HepG2 (cell line): ENCODE measurements around the gene IRF2BPL. TPM values are rescaled to one million over a fixed set of nuclear protein-coding genes. Genes with fewer than 3 reads are reported as not detected.
A peak's percentile ranks its signal among the peaks of the same experiment; 100 is the strongest.

Experiments used
- ATF7-NPFF ChIP-seq: sonication (generic); formaldehyde crosslinking; IDR thresholded peaks from 2 replicates; pipeline ENCODE4 v1.8.1; 2023; ENCODE audit warnings: mild to moderate bottlenecking, low read depth, missing genetic modification reagents, moderate library complexity
- BRF2 ChIP-seq: sonication (generic); formaldehyde crosslinking; IDR thresholded peaks from 2 replicates; pipeline ENCODE4 v1.8.1; 2022; ENCODE audit warnings: mild to moderate bottlenecking, missing genetic modification reagents
- CBFB ChIP-seq: sonication (generic); formaldehyde crosslinking; IDR thresholded peaks from 2 replicates; pipeline ENCODE4 v1.4.0; 2020; ENCODE audit warnings: missing genetic modification reagents
- CREM ChIP-seq, 2 experiments: sonication (generic) in 1 of 2; formaldehyde crosslinking in 1 of 2; IDR thresholded peaks; 2 replicates each; pipeline versions ENCODE4 v1.4.0 to v1.6.1; 2016 to 2020; ENCODE audit warnings: antibody characterized with exemption in 1 of 2, mild to moderate bottlenecking in 1 of 2, missing genetic modification reagents in 1 of 2
- DMTF1 ChIP-seq: sonication (generic); formaldehyde crosslinking; IDR thresholded peaks from 2 replicates; pipeline ENCODE4 v1.4.0; 2020; ENCODE audit warnings: mild to moderate bottlenecking, missing genetic modification reagents
- KAT2B ChIP-seq: fragments of 150-350 bp; IDR thresholded peaks from 2 replicates; pipeline ENCODE4 v1.6.1; 2014; ENCODE audit warnings: low read depth, low read length, borderline replicate concordance
- MIXL1 ChIP-seq: IDR thresholded peaks from 2 replicates; pipeline ENCODE4 v1.6.1; 2016
- NR1H2 ChIP-seq: sonication (generic); formaldehyde crosslinking; IDR thresholded peaks from 2 replicates; pipeline ENCODE4 v1.8.1; 2022; ENCODE audit warnings: low read depth, missing genetic modification reagents, borderline replicate concordance
- SMC3 ChIP-seq: IDR thresholded peaks from 2 replicates; pipeline ENCODE4 v1.6.1; 2011; ENCODE audit warnings: low read length, improper control_type of control experiment
- ZNF207 ChIP-seq: fragments of 450-650 bp; IDR thresholded peaks from 2 replicates; pipeline ENCODE4 v1.6.1; 2016; ENCODE audit warnings: antibody characterized with exemption, borderline replicate concordance
- ZNF225 ChIP-seq: sonication (generic); formaldehyde crosslinking; IDR thresholded peaks from 2 replicates; pipeline ENCODE4 v1.4.0; 2020; ENCODE audit warnings: mild to moderate bottlenecking, missing genetic modification reagents
- ZNF318 ChIP-seq: sonication (generic); formaldehyde crosslinking; IDR thresholded peaks from 2 replicates; pipeline ENCODE4 v1.4.0; 2020; ENCODE audit warnings: mild to moderate bottlenecking, missing genetic modification reagents
- ZNF747 ChIP-seq: sonication (generic); formaldehyde crosslinking; IDR thresholded peaks from 2 replicates; pipeline ENCODE4 v1.8.1; 2023; ENCODE audit warnings: missing genetic modification reagents, mild to moderate bottlenecking, borderline replicate concordance
- ZXDC ChIP-seq: sonication (generic); formaldehyde crosslinking; IDR thresholded peaks from 2 replicates; pipeline ENCODE4 v1.5.0; 2020; ENCODE audit warnings: mild to moderate bottlenecking, missing genetic modification reagents
- polyA plus RNA-seq, 8 experiments: library from polyadenylated mRNA; depleted of rRNA in 3 of 8; stranded (reverse) in 7 of 8; unstranded in 1 of 8; fragments of >200 nt; fragmentation: Illumina TruSeq in 4 of 8; extraction: Trizol in 4 of 8; gene quantifications; 2 replicates each; pipeline versions ENCODE4 v1.2.1 to v1.2.3, GENCODE V29; 2011 to 2016; ENCODE audit warnings: low read depth in 4 of 8, missing spikeins in 1 of 8, mixed read lengths in 1 of 8; ENCODE audit not compliant: insufficient read depth in 1 of 8
- total RNA-seq, 5 experiments: library from RNA; depleted of rRNA; stranded (reverse); fragments of >200 nt; fragmentation: Illumina TruSeq; extraction: Trizol; gene quantifications; 2 replicates each; pipeline ENCODE4 v1.2.3, GENCODE V29; 2016; ENCODE audit warnings: low read depth in 1 of 5

Gene IRF2BPL
- total and polyA plus RNA-seq, 2 of the 13 experiments (the other 11 are each of a cell fraction or from before 2014, with no cell fraction given), result 6.6 to 8.4 TPM

- no peak for TF ChIP-seq ZNF318 (CRISPR knock-in tag)
- no peak for TF ChIP-seq CBFB (CRISPR knock-in tag)
- TF ChIP-seq CREM (IDR thresholded peaks at IDR 0.05), result peak; percentile 54; the same call in 1 of the 2 replicates
- TF ChIP-seq CREM (CRISPR knock-in tag; IDR thresholded peaks at IDR 0.05), result no peak
- TF ChIP-seq DMTF1 (CRISPR knock-in tag), result no peak
- TF ChIP-seq NR1H2 (CRISPR knock-in tag), result no peak
- no peak for TF ChIP-seq BRF2
- no peak for TF ChIP-seq ATF7-NPFF (CRISPR knock-in tag)
- TF ChIP-seq ZNF747, result no peak
- TF ChIP-seq SMC3, result no peak; the same call in 1 of the 2 replicates
- no peak for TF ChIP-seq ZNF225 (CRISPR knock-in tag)
- TF ChIP-seq MIXL1 (CRISPR knock-in tag), result no peak
- TF ChIP-seq KAT2B, result no peak
- no peak for TF ChIP-seq ZXDC (CRISPR knock-in tag)
- TF ChIP-seq ZNF207, result no peak
Measured at GRCh38 chr14:77043177-77043983, 14.9 kb upstream of the IRF2BPL start (continued).
